ENCODE data around the gene VIPR1.

Gene VIPR1

GRCh38 chr3:42498034-42498433 is 4.4 kb upstream of the VIPR1 start:
- no peak overlapping the region for H3K4me3 ChIP-seq (ENCODE audit: low read depth, low read length)
- no peak for DNase-seq (ENCODE audit: low read depth)
- TF ChIP-seq POLR2A (IDR thresholded peaks at IDR 0.05; ENCODE audit: extremely low read depth, insufficient read length) (no peak), MYC (IDR thresholded peaks at IDR 0.05; ENCODE audit: low read depth, low read length) (no peak)
- TF ChIP-seq, protein P1, sequence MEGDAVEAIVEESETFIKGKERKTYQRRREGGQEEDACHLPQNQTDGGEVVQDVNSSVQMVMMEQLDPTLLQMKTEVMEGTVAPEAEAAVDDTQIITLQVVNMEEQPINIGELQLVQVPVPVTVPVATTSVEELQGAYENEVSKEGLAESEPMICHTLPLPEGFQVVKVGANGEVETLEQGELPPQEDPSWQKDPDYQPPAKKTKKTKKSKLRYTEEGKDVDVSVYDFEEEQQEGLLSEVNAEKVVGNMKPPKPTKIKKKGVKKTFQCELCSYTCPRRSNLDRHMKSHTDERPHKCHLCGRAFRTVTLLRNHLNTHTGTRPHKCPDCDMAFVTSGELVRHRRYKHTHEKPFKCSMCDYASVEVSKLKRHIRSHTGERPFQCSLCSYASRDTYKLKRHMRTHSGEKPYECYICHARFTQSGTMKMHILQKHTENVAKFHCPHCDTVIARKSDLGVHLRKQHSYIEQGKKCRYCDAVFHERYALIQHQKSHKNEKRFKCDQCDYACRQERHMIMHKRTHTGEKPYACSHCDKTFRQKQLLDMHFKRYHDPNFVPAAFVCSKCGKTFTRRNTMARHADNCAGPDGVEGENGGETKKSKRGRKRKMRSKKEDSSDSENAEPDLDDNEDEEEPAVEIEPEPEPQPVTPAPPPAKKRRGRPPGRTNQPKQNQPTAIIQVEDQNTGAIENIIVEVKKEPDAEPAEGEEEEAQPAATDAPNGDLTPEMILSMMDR (IDR thresholded peaks at IDR 0.05; ENCODE audit: low read depth, low read length): no peak
- TF ChIP-seq, protein P2, sequence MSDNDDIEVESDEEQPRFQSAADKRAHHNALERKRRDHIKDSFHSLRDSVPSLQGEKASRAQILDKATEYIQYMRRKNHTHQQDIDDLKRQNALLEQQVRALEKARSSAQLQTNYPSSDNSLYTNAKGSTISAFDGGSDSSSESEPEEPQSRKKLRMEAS (IDR thresholded peaks at IDR 0.05; ENCODE audit: low read depth, low read length): no peak

DNA sequence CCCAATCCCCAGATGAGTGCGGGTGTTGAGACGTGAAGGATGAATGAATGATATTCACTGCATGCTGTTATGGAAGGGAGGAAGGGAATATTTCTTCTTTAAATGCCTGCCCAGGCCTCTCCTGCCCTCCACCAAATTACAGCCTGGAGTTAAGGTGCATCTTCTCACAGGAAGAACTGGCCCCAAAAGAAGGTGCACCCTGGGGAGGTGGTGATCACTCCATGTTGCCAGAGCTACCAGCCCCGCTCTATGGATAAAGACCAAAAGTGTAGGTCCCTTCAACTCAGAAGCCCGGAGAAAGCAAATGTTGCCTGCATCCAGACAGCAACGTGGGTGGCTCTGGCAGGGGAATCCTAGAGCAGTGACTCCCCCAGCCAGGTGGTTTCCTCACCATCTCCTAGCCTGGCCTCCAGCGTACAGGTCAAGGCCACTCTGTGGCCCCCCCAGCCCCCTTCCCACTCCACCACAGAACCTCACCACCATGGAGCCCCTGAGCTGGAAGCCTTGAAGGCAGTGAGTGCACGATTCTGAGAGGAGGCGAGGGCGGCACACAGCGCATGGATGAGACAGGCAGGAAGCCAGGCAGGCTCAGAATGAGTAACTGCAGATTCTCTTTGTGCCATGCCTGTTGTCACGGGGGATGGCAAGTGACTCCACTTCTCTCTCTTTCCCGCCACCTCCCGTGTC is 3.5 kb upstream of the VIPR1 start:
- TF ChIP-seq, protein P2 (IDR thresholded peaks at IDR 0.05; ENCODE audit: low read depth, low read length): no peak
- TF ChIP-seq POLR2A (IDR thresholded peaks at IDR 0.05; ENCODE audit: extremely low read depth, insufficient read length) (no peak), MYC (IDR thresholded peaks at IDR 0.05; ENCODE audit: low read depth, low read length) (no peak)
- TF ChIP-seq, protein P1 (IDR thresholded peaks at IDR 0.05; ENCODE audit: low read depth, low read length): no peak
- no peak for DNase-seq (ENCODE audit: low read depth)
- no peak overlapping the region for H3K4me3 ChIP-seq (ENCODE audit: low read depth, low read length)

GRCh38 chr3:42499478-42499871 is 3.0 kb upstream of the VIPR1 start:
- DNase-seq (ENCODE audit: low read depth): no peak
- TF ChIP-seq MYC (IDR thresholded peaks at IDR 0.05; ENCODE audit: low read depth, low read length): no peak
- TF ChIP-seq, protein P1 (IDR thresholded peaks at IDR 0.05; ENCODE audit: low read depth, low read length): no peak
- TF ChIP-seq, protein P2 (IDR thresholded peaks at IDR 0.05; ENCODE audit: low read depth, low read length): no peak
- no peak for TF ChIP-seq POLR2A (IDR thresholded peaks at IDR 0.05; ENCODE audit: extremely low read depth, insufficient read length)
- no peak overlapping the region for H3K4me3 ChIP-seq (ENCODE audit: low read depth, low read length)

- no peak for DNase-seq (ENCODE audit: low read depth)
- H3K4me3 ChIP-seq (ENCODE audit: low read depth, low read length): no peak overlapping the region
- TF ChIP-seq, protein P2 (IDR thresholded peaks at IDR 0.05; ENCODE audit: low read depth, low read length): no peak
- TF ChIP-seq MYC (IDR thresholded peaks at IDR 0.05; ENCODE audit: low read depth, low read length): no peak
- TF ChIP-seq, protein P1 (IDR thresholded peaks at IDR 0.05; ENCODE audit: low read depth, low read length): no peak
- TF ChIP-seq POLR2A (IDR thresholded peaks at IDR 0.05; ENCODE audit: extremely low read depth, insufficient read length): no peak
Measured at GRCh38 chr3:42500091-42500490, 2.4 kb upstream of the VIPR1 start.

- TF ChIP-seq, protein P1 (IDR thresholded peaks at IDR 0.05; ENCODE audit: low read depth, low read length): no peak
- TF ChIP-seq POLR2A (IDR thresholded peaks at IDR 0.05; ENCODE audit: extremely low read depth, insufficient read length) (no peak), MYC (IDR thresholded peaks at IDR 0.05; ENCODE audit: low read depth, low read length) (no peak)
- TF ChIP-seq, protein P2 (IDR thresholded peaks at IDR 0.05; ENCODE audit: low read depth, low read length): no peak
- no peak overlapping the region for H3K4me3 ChIP-seq (ENCODE audit: low read depth, low read length)
- DNase-seq (ENCODE audit: low read depth): no peak
Measured at GRCh38 chr3:42500909-42501308, 1.5 kb upstream of the VIPR1 start.

Measured in NB4 (cell line).